ENCODE data around the gene NUP205. TPM values are rescaled to one million over a fixed set of nuclear protein-coding genes. Genes with fewer than 3 reads are reported as not detected.

The NUP205 gene
- total and polyA plus RNA-seq, 2 of the 13 experiments (the other 11 are each of a cell fraction or from before 2014, with no cell fraction given) = 46.2 to 87.2 TPM

- Histone ChIP-seq H3K36me3 (replicated peaks in 1 of 2; ENCODE audit: control insufficient read depth in 1 of 2, insufficient read depth in 2 of 2, low read length in 2 of 2) (peaks cover 13 to 44% of the 10 kb centered on the region in 2 experiments; a peak in 4 of 5 replicates), H3K9ac (ENCODE audit: insufficient read depth, low read depth, low read length) (no peak overlapping the region), H3K4me2 (ENCODE audit: low read depth, low read length) (no peak overlapping the region), H2AFZ (ENCODE audit: low read length) (no peak overlapping the region), H3K27ac (ENCODE audit: extremely low read length, insufficient read depth, low read length) (no peak overlapping the region), H3K79me2 (ENCODE audit: insufficient read depth, low read length) (peaks cover 8% of the 10 kb centered on the region), H3K9me3 (ENCODE audit: low read length) (no peaks in the 10 kb centered on the region), H3K4me3 (replicated peaks in 1 of 3; ENCODE audit: insufficient read depth in 1 of 3, low read depth in 2 of 3, low read length in 3 of 3) (no peak overlapping the region), H3K27me3 (ENCODE audit: control insufficient read depth in 1 of 2, insufficient read depth in 2 of 2, low read length in 2 of 2) (no peaks in the 10 kb centered on the region), H3K4me1 (ENCODE audit: insufficient read depth, low read length) (no peaks in the 10 kb centered on the region), H4K20me1 (ENCODE audit: insufficient read depth, low read length) (0 out of 2 replicates have a peak, but pooled peaks cover 3% of the 10 kb centered on the region)
- ChIA-PET POLR2A (no interaction called here), CTCF (ENCODE audit: low intra/inter-chr PET ratio, low total read pairs) (no interaction called here)
- intact Hi-C loops (cut with micrococcal nuclease; ENCODE audit: unreplicated experiment) (no loop called here), in situ Hi-C loops (cut with HindIII; ENCODE audit: extremely low pct_ligation_motif_present, low pct_unique_long_range_greater_than_20kb) (loop anchor here (25.0 kb wide), 1 partner anchor 285 kb away; no protein-coding TSS in a partner anchor)
- FAIRE-seq (no peak), ATAC-seq (no peak), DNase-seq (ENCODE audit: low spot score) (no peak)
- WGBS (ENCODE audit: low lambda C conversion rate) = 95% methylated on average over 3 of the region's 3 CpGs
- TF ChIP-seq CBX5 (CRISPR knock-in tag; IDR thresholded peaks at IDR 0.05; ENCODE audit: borderline replicate concordance) = no peak
- no peak for TF ChIP-seq ATF6 (CRISPR knock-in tag; conservative IDR thresholded peaks at IDR 0.05)
- no peak for TF ChIP-seq STAG1 (CRISPR knock-in tag; IDR thresholded peaks at IDR 0.05)
- no peak for TF ChIP-seq ZNF639 (CRISPR knock-in tag; conservative IDR thresholded peaks at IDR 0.05)
- TF ChIP-seq ZNF230 (CRISPR knock-in tag; IDR thresholded peaks at IDR 0.05) = no peak
- BruUV-seq (replicated peaks) = no TSS peak
These were observed 14.1 kb downstream of the NUP205 start for GRCh38 chr7:135571834-135572233.

All from HepG2 (cell line).